SK-N-SH (cell line): ENCODE data around the gene OR52D1. TPM values are rescaled to one million over a fixed set of nuclear protein-coding genes. Genes with fewer than 3 reads are reported as not detected.

ENCODE experiments used
- CTCF ChIA-PET: fragments of 300-600, 350-600 bp; formaldehyde crosslinking; extraction: SDS; loops from one replicate; lab custom pipeline; 2021; lab: Yijun Ruan, JAX
- POLR2A ChIA-PET: fragments of 350-600 bp; sonication (Branson Sonifier 250); formaldehyde crosslinking; extraction: SDS; loops from one replicate; lab custom pipeline; 2020; ENCODE audit warnings: antibody characterized with exemption, inconsistent platforms; lab: Yijun Ruan, JAX
- DNase-seq: peaks from one replicate; pipeline ENCODE4 v3.0.0; 2012
- H2AFZ ChIP-seq: fragments of 200-600 bp; sonication (generic); 2 replicates; pipeline ENCODE4 v1.8.1; 2016; ENCODE audit warnings: antibody characterized with exemption, mild to moderate bottlenecking, low read depth
- H3F3A ChIP-seq: fragments of 200-600 bp; sonication (generic); replicated peaks from 2 replicates; pipeline ENCODE3; 2016; ENCODE audit warnings: antibody characterized with exemption, mild to moderate bottlenecking; ENCODE audit not compliant: insufficient read depth
- H3K27ac ChIP-seq, 2 experiments: fragments of 200-500 bp in 1 of 2; fragments of 200-600 bp in 1 of 2; sonication (Bioruptor generic) in 1 of 2; sonication (generic), shearing (Covaris generic) in 1 of 2; 2 replicates each; pipeline versions ENCODE4 v1.5.1 to v1.6.1; 2014 to 2016; ENCODE audit warnings: low read depth in 2 of 2, inconsistent platforms in 1 of 2, low read length in 1 of 2, mild to moderate bottlenecking in 1 of 2, mixed read lengths in 1 of 2
- H3K27me3 ChIP-seq: fragments of 200-600 bp; sonication (generic), shearing (Covaris generic); 2 replicates; pipeline ENCODE4 v1.6.1; 2016; ENCODE audit warnings: mixed run types; ENCODE audit not compliant: insufficient read depth
- H3K36me3 ChIP-seq, 2 experiments: fragments of 200-500 bp in 1 of 2; fragments of 200-600 bp in 1 of 2; sonication (Bioruptor generic) in 1 of 2; sonication (generic) in 1 of 2; replicated peaks in 1 of 2; 2 replicates each; pipeline versions ENCODE3 to v1.5.1; 2014 to 2016; ENCODE audit warnings: low read length in 1 of 2, mild to moderate bottlenecking in 1 of 2; ENCODE audit not compliant: insufficient read depth in 2 of 2, control insufficient read depth in 1 of 2
- H3K4me1 ChIP-seq, 2 experiments: fragments of 200-500 bp in 1 of 2; fragments of 200-600 bp in 1 of 2; sonication (Bioruptor generic) in 1 of 2; sonication (generic), shearing (Covaris generic) in 1 of 2; 2 replicates each; pipeline versions ENCODE4 v1.5.1 to v1.6.1; 2014 to 2016; ENCODE audit warnings: low read depth in 1 of 2, low read length in 1 of 2, mixed run types in 1 of 2; ENCODE audit not compliant: insufficient read depth in 2 of 2, control insufficient read depth in 1 of 2
- H3K4me2 ChIP-seq: fragments of 200-600 bp; sonication (generic), shearing (Covaris generic); 2 replicates; pipeline ENCODE4 v1.6.1; 2017; ENCODE audit warnings: mixed run types
- H3K4me3 ChIP-seq, 2 experiments: fragments of 200-500 bp in 1 of 2; fragments of 200-600 bp in 1 of 2; sonication (Bioruptor generic) in 1 of 2; sonication (generic), shearing (Covaris generic) in 1 of 2; 2 replicates each; pipeline versions ENCODE4 v1.5.1 to v1.8.1; 2014 to 2016; ENCODE audit warnings: low read depth in 2 of 2, inconsistent platforms in 1 of 2, low read length in 1 of 2, mild to moderate bottlenecking in 1 of 2, mixed read lengths in 1 of 2, moderate library complexity in 1 of 2
- H3K79me2 ChIP-seq: fragments of 200-600 bp; sonication (generic); 2 replicates; pipeline ENCODE4 v1.8.1; 2017; ENCODE audit warnings: mild to moderate bottlenecking; ENCODE audit not compliant: insufficient read depth
- H3K9ac ChIP-seq: fragments of 200-600 bp; sonication (generic); 2 replicates; pipeline ENCODE4 v1.6.1; 2017; ENCODE audit warnings: mixed run types
- H3K9me2 ChIP-seq: fragments of 200-600 bp; sonication (generic); 2 replicates; pipeline ENCODE4 v1.6.1; 2017; ENCODE audit warnings: mixed run types
- H3K9me3 ChIP-seq: fragments of 200-600 bp; sonication (generic); 2 replicates; pipeline ENCODE4 v1.6.1; 2017; ENCODE audit warnings: mixed run types, mild to moderate bottlenecking, moderate library complexity
- H4K20me1 ChIP-seq: fragments of 200-600 bp; sonication (generic); 2 replicates; pipeline ENCODE4 v1.6.1; 2017; ENCODE audit warnings: mild to moderate bottlenecking, mixed run types; ENCODE audit not compliant: insufficient read depth
- CHD2 ChIP-seq: fragments of 150-350 bp; IDR thresholded peaks from 2 replicates; pipeline ENCODE4 v1.6.1; 2018; ENCODE audit warnings: low read length; ENCODE audit not compliant: partially characterized antibody
- EP300 ChIP-seq, 2 experiments: IDR thresholded peaks; 2 replicates each; pipeline versions ENCODE4 v1.4.0 to v1.6.1; 2012; ENCODE audit warnings: borderline replicate concordance in 1 of 2, low read depth in 1 of 2, low read length in 1 of 2
- EZH2phosphoT487 ChIP-seq: fragments of 200-600 bp; sonication (generic); IDR thresholded peaks from 2 replicates; pipeline ENCODE4 v1.6.1; 2017; ENCODE audit warnings: low read depth, mixed run types, mild to moderate bottlenecking, antibody characterized with exemption, moderate library complexity, borderline replicate concordance
- FOXJ3 ChIP-seq: sonication (generic); formaldehyde crosslinking; IDR thresholded peaks from 2 replicates; pipeline ENCODE4 v1.5.1; 2020; ENCODE audit warnings: mild to moderate bottlenecking, missing genetic modification reagents
- FOXM1 ChIP-seq: IDR thresholded peaks from 2 replicates; pipeline ENCODE4 v1.4.0; 2012; ENCODE audit warnings: low read depth, mild to moderate bottlenecking
- GABPA ChIP-seq: IDR thresholded peaks from 2 replicates; pipeline ENCODE4 v1.4.0; 2012; ENCODE audit warnings: low read depth, mild to moderate bottlenecking
- IRF3 ChIP-seq: fragments of 150-350 bp; IDR thresholded peaks from 2 replicates; pipeline ENCODE4 v1.6.1; 2016; ENCODE audit warnings: mild to moderate bottlenecking, low read depth, low read length
- MXI1 ChIP-seq: IDR thresholded peaks from 2 replicates; pipeline ENCODE4 v1.6.1; 2012; ENCODE audit warnings: mild to moderate bottlenecking, low read depth, low read length, improper control_type of control experiment
- RAD21 ChIP-seq: IDR thresholded peaks from 2 replicates; pipeline ENCODE4 v1.6.1; 2012; ENCODE audit warnings: mild to moderate bottlenecking, low read length
- RCOR1 ChIP-seq: fragments of 150-350 bp; IDR thresholded peaks from 2 replicates; pipeline ENCODE4 v1.6.1; 2017; ENCODE audit warnings: antibody characterized with exemption, low read length
- REST ChIP-seq: IDR thresholded peaks from 2 replicates; pipeline ENCODE4 v1.6.1; 2012; ENCODE audit warnings: mild to moderate bottlenecking, low read depth, low read length, moderate library complexity
- RFX5 ChIP-seq: IDR thresholded peaks from 2 replicates; pipeline ENCODE4 v1.6.1; 2012; ENCODE audit warnings: mild to moderate bottlenecking, improper control_type of control experiment, low read length
- RXRA ChIP-seq: IDR thresholded peaks from 2 replicates; pipeline ENCODE4 v1.4.0; 2012; ENCODE audit warnings: low read depth, mild to moderate bottlenecking, borderline replicate concordance
- SIN3A ChIP-seq: IDR thresholded peaks from 2 replicates; pipeline ENCODE4 v1.6.1; 2012; ENCODE audit warnings: low read depth, mild to moderate bottlenecking, low read length, moderate library complexity, borderline replicate concordance
- SMC3 ChIP-seq: IDR thresholded peaks from 2 replicates; pipeline ENCODE4 v1.6.1; 2012; ENCODE audit warnings: low read depth, low read length, improper control_type of control experiment
- TCF12 ChIP-seq: IDR thresholded peaks from 2 replicates; pipeline ENCODE4 v1.4.0; 2012
- TEAD4 ChIP-seq: IDR thresholded peaks from 2 replicates; pipeline ENCODE4 v1.4.0; 2012; ENCODE audit warnings: mild to moderate bottlenecking, borderline replicate concordance; ENCODE audit not compliant: insufficient read depth
- YY1 ChIP-seq: IDR thresholded peaks from 2 replicates; pipeline ENCODE4 v1.4.0; 2012; ENCODE audit warnings: low read depth, mild to moderate bottlenecking
- WGBS: methylation state at CpG from one replicate; pipeline ENCODE4 v1.1.6; 2017; ENCODE audit warnings: low lambda C conversion rate; 5-methylcytosine and 5-hydroxymethylcytosine counted together
- polyA plus RNA-seq, 3 experiments: library from polyadenylated mRNA; depleted of rRNA; stranded (reverse); fragments of >200 nt; gene quantifications; 2 replicates each; pipeline ENCODE4 v1.2.3, GENCODE V29; 2012
- TF ChIP-seq, protein P1 (sequence below): IDR thresholded peaks from 2 replicates; pipeline ENCODE4 v1.4.0; 2012; ENCODE audit warnings: low read depth, borderline replicate concordance
- TF ChIP-seq, protein P2 (sequence below): fragments of 200-600 bp; sonication (generic); IDR thresholded peaks from 2 replicates; pipeline ENCODE4 v1.6.1; 2017; ENCODE audit warnings: antibody characterized with exemption, mild to moderate bottlenecking, moderate library complexity
- TF ChIP-seq, protein P3 (sequence below): IDR thresholded peaks from 2 replicates; pipeline ENCODE4; 2012

Gene OR52D1
- polyA plus RNA-seq, 1 of the 3 experiments (the other 2 are of a cell fraction) = not detected

GRCh38 chr11:5499671-5500070 is 11.2 kb downstream of the OR52D1 start (continued):
- TF ChIP-seq, protein P1, sequence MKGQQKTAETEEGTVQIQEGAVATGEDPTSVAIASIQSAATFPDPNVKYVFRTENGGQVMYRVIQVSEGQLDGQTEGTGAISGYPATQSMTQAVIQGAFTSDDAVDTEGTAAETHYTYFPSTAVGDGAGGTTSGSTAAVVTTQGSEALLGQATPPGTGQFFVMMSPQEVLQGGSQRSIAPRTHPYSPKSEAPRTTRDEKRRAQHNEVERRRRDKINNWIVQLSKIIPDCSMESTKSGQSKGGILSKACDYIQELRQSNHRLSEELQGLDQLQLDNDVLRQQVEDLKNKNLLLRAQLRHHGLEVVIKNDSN = no peak
- TF ChIP-seq TEAD4 (no peak), EP300 (IDR thresholded peaks at IDR 0.05; ENCODE audit: borderline replicate concordance in 1 of 2, low read depth in 1 of 2, low read length in 1 of 2) (no peak), FOXM1 (no peak)

GRCh38 chr11:5500393-5500801 is 11.9 kb downstream of the OR52D1 start:
- H3K9ac ChIP-seq = no peak overlapping the region
- H3K79me2 ChIP-seq = no peaks in the 10 kb centered on the region
- H2AFZ ChIP-seq = no peak overlapping the region
- TF ChIP-seq SIN3A = no peak
- no peak for TF ChIP-seq CHD2
- TF ChIP-seq RFX5 = no peak
- TF ChIP-seq TEAD4 = no peak
- TF ChIP-seq TCF12 = no peak
- TF ChIP-seq MXI1 = no peak
- no peak for TF ChIP-seq RAD21
- TF ChIP-seq REST = no peak
- no peak for TF ChIP-seq YY1
- no peak for TF ChIP-seq IRF3
- TF ChIP-seq, protein P2, sequence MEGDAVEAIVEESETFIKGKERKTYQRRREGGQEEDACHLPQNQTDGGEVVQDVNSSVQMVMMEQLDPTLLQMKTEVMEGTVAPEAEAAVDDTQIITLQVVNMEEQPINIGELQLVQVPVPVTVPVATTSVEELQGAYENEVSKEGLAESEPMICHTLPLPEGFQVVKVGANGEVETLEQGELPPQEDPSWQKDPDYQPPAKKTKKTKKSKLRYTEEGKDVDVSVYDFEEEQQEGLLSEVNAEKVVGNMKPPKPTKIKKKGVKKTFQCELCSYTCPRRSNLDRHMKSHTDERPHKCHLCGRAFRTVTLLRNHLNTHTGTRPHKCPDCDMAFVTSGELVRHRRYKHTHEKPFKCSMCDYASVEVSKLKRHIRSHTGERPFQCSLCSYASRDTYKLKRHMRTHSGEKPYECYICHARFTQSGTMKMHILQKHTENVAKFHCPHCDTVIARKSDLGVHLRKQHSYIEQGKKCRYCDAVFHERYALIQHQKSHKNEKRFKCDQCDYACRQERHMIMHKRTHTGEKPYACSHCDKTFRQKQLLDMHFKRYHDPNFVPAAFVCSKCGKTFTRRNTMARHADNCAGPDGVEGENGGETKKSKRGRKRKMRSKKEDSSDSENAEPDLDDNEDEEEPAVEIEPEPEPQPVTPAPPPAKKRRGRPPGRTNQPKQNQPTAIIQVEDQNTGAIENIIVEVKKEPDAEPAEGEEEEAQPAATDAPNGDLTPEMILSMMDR = no peak
- no peak for TF ChIP-seq GABPA
- no peak for TF ChIP-seq FOXJ3 (CRISPR knock-in tag)
- TF ChIP-seq RXRA = no peak
- TF ChIP-seq SMC3 = no peak
- TF ChIP-seq, protein P1 = no peak
- no peak for TF ChIP-seq EZH2phosphoT487
- no peak for TF ChIP-seq RCOR1
- TF ChIP-seq, protein P3, sequence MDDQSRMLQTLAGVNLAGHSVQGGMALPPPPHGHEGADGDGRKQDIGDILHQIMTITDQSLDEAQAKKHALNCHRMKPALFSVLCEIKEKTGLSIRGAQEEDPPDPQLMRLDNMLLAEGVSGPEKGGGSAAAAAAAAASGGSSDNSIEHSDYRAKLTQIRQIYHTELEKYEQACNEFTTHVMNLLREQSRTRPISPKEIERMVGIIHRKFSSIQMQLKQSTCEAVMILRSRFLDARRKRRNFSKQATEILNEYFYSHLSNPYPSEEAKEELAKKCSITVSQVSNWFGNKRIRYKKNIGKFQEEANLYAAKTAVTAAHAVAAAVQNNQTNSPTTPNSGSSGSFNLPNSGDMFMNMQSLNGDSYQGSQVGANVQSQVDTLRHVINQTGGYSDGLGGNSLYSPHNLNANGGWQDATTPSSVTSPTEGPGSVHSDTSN = no peak
- ChIA-PET CTCF (interaction anchor here (1.0 kb wide), 1 partner anchor 863 kb away, joined by 4 read pairs; no protein-coding TSS in a partner anchor), POLR2A (no interaction called here)
- no peaks in the 10 kb centered on the region for H3F3A ChIP-seq
- no peak overlapping the region for H3K4me3 ChIP-seq
- DNase-seq = no peak
- no peaks in the 10 kb centered on the region for H3K27me3 ChIP-seq
- H4K20me1 ChIP-seq = no peaks in the 10 kb centered on the region
- no CpG with 5 or more reads among the region's 6 CpGs for WGBS
- H3K27ac ChIP-seq = no peak overlapping the region
- no peaks in the 10 kb centered on the region for H3K4me1 ChIP-seq
- H3K36me3 ChIP-seq = no peaks in the 10 kb centered on the region
- no peaks in the 10 kb centered on the region for H3K9me3 ChIP-seq
- no peak overlapping the region for H3K4me2 ChIP-seq
- H3K9me2 ChIP-seq = no peaks in the 10 kb centered on the region
